ENCODE data around the gene SF1.

The SF1 gene

GRCh38 chr11:64760759-64761420, 17.5 kb downstream of the SF1 start:
- DNase-seq (ENCODE audit: low read depth, low spot score): no peak

GRCh38 chr11:64759722-64760719, 18.3 kb downstream of the SF1 start, which contains the start of gene PYGM:
PYGM (minus strand) TSS chr11:64759974; CDS start chr11:64759898, 76 bp downstream.
- DNase-seq (ENCODE audit: low read depth, low spot score): no peak

DNA sequence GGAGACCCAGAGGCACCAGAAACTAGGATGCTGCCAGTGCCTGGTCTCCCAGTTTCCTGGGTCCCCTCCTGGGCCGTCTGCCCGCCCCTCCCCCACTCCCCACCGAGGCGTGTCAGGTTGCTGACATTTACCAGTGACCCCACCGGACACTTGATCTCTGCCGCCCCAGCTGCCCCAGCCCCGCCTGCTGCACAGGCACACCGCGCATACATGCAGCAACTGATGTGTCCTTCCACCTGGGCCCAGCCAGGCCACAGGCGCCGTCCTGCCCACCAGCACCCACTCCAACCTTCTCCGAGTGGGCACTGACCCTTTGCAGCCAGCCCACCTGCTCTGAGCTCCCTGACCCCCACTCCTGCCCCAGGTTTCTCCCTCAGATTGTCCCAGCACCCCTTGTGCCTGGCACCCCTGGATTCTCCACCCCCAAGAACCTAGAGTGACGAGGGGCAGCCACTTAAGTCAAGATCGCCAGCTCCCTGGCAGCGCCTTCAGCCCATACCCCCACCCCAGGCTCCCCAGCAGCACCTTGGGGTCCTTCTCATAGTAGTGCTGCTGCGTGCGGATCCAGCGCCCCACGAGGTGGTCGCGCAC, 19.1 kb downstream of the SF1 start:
- no peak for DNase-seq (ENCODE audit: low read depth, low spot score)

DNA sequence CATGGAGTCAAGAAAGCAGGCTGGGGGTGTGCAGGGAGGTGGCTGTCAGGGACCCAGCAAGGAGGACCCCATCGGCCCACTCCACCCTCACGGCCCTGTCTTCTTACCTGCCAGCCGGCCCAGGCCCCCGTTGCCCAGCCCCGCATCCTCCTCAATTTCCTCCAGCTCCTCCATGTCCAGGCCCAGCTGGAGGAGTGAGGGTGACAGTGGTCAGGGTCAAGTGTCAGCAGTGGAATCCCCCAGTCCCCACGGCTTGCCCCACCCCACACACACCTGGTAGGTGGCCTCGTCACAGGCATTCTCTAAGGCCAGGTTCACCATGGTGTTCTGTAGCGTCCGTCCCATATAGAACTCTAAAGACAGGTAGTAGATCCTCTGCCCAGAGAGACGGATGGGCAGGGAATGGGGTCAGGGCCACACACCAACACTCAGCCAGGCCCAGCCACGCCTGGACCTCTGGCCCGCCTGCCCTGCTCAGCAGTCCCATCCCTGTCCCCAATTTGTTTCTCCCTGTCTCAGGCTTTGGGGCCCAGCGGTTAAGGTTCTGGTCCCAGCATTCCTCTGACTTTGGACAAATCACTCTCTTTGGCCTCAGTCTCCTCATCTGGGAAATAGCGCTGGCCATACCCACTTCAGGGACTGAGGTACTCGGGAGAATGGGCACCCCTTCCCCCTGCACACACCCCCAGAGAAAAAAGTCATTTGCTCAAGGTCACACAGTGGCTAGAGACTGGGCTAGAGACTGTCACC, 19.8 kb downstream of the SF1 start:
- no peak for DNase-seq (ENCODE audit: low read depth, low spot score)

- no peak for DNase-seq (ENCODE audit: low read depth, low spot score)
These were observed 20.6 kb downstream of the SF1 start for GRCh38 chr11:64757549-64758329.

- DNase-seq (ENCODE audit: low read depth, low spot score): no peak
These were observed 22.5 kb downstream of the SF1 start for GRCh38 chr11:64755681-64756361.

GRCh38 chr11:64754919-64755662, 23.3 kb downstream of the SF1 start:
- DNase-seq (ENCODE audit: low read depth, low spot score): no peak

DNA sequence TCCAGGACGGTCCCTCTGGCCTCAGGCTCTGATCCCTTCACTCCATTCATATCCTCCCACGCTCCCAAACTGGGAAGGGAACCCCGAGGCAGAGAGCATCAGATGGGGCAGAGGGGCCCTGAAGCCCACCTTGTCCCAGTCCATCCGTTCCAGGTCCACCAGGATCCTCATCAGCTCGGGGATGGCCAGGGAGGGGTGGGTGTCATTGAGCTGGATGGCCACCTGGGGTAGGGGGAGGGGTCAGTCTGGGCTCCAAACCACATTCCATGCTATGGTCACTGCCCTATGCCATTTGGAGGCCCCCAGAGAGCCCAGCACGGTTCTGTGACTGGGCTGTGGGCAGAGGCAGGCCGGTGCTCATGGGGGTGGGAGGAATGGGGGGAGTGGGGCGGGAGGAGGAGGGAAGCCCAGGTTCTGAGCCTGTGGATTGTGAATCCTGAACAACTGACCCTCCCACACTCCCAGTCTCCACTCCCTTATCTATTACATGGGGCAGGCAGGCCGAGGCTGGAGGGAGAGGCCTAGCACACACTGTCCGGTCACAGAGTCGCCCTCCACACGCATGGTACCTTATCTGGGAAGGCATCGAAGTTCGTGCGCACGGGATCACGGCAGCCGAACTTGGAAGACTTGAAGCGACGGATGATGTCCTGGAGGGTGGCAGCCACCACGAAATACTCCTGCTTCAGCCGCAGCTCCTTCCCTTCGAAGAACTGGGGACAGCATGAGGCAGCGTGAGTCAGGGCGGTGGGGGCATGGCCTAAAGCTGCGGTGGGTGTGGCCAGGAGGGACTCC, 24.0 kb downstream of the SF1 start:
- no peak for DNase-seq (ENCODE audit: low read depth, low spot score)

DNA sequence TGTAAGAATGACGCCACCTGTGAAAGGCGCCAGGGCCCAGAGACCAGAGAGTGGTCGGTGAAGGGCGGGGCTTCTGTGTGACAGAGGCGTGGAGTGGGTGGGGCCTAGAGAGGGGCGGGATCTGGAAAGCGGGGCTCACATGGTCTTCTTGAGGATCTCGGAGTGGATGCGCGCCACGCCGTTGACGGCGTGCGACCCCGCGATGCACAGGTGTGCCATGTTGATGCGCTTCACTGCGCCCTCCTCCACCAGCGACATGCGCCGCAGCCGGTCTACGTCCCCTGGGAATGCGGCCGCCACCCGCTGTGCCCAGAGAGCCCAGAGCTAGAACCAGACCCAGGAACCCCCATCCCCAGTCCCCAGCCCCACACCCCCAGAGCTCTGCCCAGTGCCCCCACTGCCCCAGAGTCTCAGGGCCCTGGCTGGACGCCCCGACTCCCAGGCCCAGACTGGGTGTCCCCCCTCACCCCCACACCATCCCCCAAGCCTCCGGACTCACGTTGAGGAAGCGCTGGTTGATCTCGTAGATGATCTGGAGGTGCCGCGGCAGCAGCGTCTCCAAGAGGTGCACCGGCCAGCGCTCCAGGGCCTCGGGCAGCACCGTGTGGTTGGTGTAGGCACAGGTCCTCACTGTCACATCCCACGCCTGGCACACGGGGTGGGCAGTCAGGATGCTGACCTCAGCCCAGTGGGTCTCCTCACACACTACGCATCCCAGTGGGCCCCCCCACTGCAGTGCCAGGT, 24.8 kb downstream of the SF1 start:
- DNase-seq (ENCODE audit: low read depth, low spot score): no peak

GRCh38 chr11:64753019-64753379, 25.3 kb downstream of the SF1 start:
- no peak for DNase-seq (ENCODE audit: low read depth, low spot score)

DNA sequence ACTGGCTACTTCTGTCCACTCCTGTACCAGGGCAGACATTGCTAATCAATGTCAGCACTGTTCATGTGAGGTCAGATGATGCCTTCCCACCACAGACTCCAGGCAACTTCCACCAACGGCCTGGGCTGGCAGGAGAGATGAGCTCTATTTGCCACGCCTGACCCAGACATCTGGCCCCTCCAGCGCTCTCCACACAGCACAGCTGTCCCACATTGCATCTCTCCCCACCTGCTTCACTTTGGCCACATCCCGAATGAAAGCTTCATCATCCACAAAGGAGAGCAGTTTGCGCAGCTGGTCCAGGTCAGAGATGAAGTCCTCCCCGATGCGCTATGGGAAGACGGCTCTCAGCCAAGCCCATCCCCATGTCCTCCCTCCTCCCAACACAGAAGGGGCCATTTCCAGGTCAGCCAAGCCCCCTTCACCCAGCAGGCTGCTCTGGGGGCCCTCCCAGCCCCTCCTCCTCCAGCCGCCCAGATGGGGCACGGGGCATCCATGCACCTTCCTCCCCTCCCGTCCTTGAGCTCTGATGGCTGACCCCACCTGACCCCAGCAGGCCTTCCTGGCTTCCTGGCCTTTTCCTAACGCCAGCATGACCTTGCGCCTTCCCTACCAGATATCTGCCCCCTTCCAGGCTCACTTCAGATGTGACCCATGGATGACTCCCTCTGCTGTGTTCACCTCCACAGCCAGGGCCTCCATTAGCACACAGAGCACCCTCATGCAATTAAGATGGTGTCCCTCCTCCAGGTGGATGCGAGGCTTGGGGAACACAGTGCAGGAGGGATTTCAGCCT, 26.0 kb downstream of the SF1 start:
- DNase-seq (ENCODE audit: low read depth, low spot score): no peak

DNA sequence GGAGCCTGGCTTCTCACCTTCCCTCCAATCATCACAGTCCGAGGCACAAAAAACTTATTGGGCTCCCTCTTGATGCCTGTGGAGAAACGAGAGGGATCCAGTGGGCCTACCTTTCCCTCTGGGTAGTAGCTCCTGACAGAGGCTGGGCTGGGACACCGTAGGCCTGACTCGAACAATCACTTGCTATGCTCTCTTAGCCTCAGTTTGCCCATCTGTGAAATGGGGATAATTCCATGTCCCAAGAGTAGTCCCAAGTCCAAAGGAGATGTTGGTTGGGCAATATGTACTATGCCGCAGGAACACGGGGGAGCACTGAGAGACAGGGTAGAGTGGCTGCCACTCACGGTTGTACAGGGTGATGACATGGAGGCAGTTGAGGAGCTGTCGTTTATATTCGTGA, 26.8 kb downstream of the SF1 start:
- DNase-seq (ENCODE audit: low read depth, low spot score): no peak

DNA sequence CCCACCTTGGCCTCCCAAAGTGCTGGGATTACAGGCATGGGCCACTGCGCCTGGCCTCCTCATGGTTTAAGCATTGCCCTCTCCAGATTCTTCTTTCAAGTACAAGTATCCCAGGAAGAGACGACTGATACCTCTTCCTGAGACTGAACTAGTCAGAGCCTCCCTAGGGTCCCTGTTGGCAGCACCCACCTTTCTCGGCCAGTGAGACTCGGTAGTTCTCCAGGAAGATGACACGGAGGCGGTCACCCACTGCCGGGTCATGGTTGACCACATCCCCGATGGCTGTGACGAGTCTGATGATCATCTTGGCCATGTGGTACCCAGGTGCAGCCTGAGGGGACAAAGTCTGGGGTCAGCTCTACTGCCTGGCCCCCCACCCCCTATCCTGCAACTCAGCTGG, 27.2 kb downstream of the SF1 start:
- DNase-seq (ENCODE audit: low read depth, low spot score): no peak

DNA sequence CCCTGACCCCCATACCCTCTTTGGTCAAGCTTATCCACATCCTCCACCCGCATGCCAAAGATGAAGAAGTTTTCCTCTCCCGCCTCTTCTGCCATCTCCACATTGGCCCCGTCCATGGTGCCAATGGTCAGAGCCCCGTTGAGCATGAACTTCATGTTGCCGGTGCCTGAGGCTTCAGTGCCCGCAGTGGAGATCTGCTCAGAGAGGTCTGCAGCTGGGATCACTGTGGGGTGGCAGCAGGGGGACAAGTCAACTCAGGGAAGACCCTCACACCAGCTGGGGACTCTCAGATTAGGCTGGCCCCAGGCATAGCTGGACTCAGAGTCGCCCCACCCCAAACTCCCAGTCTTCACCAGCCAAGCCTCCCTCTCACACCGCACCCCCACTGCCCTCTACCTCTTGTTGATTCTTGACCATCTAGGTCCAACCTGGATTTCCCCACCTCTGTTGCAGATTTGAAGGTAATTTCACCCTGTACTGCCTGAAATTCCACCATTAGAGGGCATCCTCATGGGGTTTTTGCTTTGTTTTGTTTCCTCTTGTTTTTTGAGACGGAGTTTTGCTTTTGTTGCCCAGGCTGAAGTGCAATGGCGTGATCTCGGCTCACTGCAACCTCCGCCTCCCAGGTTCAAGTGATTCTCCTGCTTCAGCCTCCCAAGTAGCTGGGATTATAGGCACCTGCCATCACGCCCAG, 27.8 kb downstream of the SF1 start:
- no peak for DNase-seq (ENCODE audit: low read depth, low spot score)

DNA sequence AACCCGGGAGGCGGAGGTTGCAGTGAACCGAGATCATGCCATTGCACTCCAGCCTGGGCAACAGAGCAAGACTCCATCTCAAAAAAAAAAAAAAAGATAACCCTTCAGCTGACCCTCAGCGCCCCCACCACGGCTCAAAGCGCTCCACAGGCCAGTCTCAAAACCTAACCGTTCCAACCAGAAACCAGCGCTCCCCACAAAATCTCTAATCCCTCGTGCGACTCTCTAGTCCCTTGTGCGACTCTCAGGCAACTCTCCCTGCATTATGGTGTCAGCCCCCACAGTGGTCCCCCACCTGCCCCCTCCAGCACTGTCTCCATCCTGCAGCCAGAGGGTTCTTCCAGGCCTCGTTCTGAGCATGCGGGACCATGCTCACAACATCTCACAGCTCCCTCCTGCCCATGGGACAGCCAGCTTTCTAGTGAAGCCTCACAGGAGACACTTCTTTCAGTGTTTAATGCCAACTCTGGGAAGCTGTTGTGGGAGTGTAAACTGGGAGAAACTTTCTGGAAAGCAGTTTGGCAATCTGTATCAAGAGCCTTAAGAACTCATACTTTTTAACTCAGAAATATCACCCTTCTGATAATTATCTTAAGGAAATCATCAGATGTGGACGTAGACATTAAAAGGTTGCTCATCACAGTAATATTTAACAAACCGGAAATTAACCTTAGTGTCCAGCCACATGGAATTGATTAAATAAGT, 30.2 kb downstream of the SF1 start:
- DNase-seq (ENCODE audit: low read depth, low spot score): no peak

DNA sequence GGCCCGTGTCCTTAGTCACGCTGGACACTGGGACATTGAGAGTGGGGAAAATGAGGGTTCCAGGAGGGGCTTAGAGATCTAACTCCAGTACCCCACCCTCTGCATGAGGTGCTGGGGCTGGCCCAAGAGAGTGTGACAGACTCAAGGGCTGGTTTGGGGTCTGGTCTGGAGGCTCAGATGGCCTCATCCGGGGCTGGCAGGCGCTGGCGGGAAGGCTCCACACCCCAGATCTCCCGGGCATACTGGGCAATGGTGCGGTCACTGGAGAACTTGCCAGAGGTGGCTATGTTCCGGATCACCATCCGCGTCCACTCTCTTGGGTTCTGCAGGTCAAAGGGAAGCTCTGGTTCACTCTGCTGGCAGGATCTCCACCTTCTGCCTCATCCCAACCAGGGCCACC, 31.9 kb downstream of the SF1 start:
- no peak for DNase-seq (ENCODE audit: low read depth, low spot score)

Measured in smooth muscle cell of the brain vasculature (primary cell).